Activated T-cell treated with anti-CD3 and anti-CD28 coated beads for 1 hour (primary cell): Measurements from ENCODE around the gene ZNF267.
"Not testable (repeated sequence)": the region's sequence is repeated elsewhere in the genome, so short reads cannot be mapped to it uniquely, and the experiment has no call there.

Experiments
- DNase-seq: peaks from one replicate; pipeline ENCODE4 v3.0.0-alpha.2; 2020; ENCODE audit warnings: low read depth

ZNF267 gene

DNA sequence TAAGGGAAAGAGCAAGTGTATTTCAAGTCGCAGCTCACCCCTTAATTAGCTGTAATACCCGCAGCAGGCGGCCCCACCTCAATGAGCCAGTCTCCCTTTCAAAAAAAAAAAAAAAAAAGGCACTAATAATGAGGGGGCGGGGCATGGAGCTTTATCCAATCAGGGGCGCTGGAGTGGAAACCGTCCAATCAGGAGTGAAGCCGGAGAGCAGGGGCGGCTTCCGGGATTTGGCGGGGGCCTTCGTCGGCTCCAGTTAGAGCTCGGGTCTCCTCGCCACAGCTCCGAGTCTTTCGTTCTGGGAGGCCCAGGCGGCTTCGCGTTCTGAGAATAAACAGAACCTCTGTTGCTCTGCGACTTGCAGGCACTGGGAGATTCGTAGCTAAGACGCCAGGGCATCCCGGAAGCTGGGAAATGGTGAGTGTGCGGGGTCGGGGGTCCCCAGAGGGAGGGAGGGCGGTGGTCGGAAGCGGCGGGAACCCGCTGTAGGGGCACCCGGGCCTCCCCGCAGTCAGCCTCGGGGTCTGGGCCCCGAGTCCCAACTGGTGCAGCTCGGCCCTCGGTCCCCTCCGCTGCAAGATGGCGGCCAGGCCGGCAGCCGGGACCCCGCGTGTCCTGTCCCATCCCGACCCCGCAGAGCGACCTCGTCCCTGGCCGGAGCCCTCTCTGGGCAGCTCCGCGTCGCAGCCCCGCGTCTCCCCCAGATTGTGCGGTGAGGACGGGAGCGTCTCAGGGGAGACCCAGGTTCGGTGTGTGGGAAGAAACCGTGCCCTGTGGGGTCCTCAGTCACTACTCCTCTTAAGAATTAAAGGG, at the start of gene ZNF267:
TSS of gene ZNF267 (plus strand) at position 252 of the 810 bp plus-strand sequence. CDS start at position 412, 160 bp downstream.
- DNase-seq, result peak; percentile 92

DNA sequence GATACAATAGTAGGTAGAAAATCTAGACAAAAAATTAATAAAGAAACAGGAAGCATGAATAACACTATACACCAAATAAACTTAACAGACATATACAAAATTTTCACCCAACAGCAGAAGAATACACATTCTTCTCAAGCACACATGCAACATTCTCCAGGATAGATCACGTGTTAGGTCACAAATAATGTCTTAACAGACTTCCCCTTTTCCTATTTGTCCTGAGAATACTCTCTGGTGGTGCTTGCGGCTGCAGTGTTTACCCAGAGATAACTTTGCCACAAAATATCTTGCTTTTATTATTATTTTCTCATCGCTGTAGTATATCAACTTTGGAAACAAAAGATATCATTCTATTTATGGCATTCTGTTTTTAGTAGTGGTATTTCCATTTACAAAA, 40.6 kb upstream of the ZNF267 start:
- DNase-seq, result no peak

DNA sequence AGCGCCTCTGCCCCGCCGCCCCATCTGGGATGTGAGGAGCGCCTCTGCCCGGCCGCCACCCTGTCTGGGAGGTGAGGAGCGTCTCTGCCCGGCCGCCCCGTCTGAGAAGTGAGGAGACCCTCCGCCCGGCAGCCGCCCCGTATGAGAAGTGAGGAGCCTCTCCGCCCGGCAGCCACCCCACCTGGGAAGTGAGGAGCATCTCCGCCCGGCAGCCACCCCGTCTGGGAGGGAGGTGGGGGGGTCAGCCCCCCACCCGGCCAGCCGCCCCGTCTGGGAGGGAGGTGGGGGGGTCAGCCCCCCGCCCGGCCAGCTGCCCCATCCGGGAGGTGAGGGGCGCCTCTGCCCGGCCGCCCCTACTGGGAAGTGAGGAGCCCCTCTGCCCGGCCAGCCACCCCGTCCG, 37.2 kb upstream of the ZNF267 start:
- not testable (repeated sequence) for DNase-seq

DNA sequence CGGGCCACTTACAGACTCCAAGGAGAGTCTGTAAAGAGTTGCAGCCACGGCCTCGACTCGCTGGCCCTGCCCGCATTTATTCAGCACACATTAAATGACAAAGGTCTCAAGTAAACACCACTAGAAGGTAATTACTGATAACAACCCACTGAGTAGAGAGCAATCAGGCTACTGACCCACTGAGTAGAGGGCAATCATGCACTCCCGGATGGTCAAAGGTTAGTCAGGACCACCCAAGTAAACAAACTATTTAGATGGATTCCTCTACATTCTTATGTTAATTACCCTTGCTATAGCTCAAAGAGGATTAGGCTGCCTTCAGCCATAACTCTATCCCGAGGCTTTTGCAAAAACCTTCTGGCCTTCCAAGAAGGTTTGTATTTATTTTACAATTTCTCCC, 30.7 kb upstream of the ZNF267 start:
- DNase-seq, result no peak

DNA sequence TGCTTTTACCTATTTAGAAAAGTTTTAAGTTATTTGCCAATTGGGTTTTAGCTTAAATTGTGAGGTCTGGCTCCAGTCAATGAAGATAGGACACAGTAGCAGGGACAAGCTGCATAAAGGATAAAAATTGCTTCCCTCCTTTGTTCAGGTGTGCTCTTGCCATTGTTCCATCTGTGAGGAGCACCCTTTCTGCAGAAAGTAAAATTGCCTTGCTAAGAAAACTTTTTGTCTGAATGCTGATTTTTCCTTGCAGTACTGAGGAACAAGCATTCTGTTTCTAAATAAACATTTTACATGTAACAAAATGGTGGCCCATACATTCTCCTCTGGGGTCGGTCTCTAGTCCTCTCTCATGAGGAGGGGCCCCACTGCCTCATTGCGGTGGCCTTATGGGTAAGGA, 25.0 kb upstream of the ZNF267 start:
- DNase-seq, result not testable (repeated sequence)

DNA sequence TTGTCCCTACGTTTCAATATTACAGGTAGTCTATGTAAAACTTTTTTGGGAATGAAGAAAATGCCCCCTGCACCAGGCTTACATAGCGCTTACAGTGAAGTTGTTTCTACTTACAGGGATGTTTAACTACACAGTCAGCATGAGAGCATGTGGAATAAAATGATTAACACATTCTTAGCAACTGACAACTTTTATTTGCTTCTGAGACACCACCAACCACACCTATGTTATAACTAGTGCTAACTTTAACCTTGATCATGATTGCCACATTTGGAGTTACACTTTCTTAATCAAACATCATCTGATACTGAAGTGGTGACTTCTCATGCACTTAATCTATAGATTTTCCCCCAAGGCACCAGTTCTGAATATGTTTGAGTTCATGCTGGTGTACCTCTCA, 20.3 kb upstream of the ZNF267 start:
- DNase-seq, result no peak

DNA sequence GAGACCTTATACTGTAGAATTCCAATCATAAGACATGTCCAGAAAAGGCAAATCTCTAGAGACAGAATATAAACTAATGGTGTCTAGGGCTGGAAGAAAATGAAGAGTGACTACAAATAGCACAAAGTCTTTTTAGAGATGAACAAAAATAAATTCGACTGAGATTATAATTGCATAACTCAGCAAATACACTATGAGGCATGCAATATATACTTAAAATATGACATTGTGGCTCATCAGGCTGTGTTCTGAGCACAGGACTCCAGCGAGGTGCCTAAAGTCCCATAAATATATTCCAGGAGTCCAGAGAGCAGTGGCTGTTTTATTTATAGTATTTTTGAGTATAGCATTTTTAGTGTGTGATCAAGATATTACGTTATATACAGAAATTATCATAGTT, 13.1 kb upstream of the ZNF267 start:
- DNase-seq, result no peak

DNA sequence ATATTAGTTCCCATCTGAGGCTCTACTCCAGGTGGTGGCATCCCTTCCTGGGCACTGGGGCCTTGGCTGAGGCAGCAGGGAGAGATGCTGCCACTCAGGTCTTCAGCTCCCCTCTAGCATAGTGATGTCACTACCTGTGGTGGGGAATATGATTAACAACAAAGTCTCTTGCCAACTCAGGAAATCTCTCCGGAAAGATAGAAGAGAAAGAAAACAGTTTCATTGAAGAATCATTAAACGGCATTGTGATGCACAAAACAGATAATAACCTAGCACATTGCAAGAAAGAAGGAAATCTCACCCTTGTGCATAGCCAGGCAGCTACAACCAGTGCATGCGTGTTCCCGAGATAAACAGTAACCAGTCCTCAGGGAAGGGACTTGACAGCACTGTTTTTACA, 12.2 kb upstream of the ZNF267 start:
- DNase-seq, result no peak

DNA sequence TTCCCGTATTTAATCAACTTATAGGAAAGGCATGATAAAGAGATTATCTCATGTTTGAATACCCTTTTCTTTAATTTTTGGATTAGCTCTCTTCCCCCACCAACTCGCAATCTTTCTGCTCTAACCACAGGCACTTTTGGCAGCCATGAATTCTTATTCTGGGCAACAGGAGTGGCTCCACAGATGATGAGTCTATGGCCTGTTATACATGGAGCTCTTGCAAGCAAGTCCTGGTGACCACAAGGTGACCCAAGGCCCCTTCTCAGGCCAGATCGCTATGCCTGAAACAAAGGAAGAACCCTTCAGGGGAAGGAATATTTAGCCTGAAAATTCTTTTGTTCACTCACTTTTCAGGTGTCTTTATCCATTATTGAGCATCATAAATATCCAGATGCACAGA, 10.8 kb upstream of the ZNF267 start:
- no peak for DNase-seq

DNA sequence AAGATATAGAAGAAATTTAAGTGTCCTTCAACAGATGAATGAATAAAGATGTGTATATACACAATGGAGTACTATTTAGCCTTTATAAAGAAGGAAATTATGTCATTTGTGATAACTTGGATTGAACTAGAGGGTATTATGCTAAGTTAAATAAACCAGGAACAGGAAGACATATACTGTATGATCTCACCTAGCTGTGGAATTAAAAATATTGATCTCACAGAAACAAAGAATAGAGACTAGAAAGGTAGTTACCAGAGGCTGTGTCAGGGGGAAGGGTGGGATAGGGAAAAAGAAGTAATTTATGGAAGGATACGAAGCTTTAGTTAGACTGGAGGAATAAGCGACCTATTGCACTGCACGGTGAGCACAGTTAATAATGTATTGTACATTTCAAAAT, 5.4 kb upstream of the ZNF267 start:
- DNase-seq, result no peak

DNA sequence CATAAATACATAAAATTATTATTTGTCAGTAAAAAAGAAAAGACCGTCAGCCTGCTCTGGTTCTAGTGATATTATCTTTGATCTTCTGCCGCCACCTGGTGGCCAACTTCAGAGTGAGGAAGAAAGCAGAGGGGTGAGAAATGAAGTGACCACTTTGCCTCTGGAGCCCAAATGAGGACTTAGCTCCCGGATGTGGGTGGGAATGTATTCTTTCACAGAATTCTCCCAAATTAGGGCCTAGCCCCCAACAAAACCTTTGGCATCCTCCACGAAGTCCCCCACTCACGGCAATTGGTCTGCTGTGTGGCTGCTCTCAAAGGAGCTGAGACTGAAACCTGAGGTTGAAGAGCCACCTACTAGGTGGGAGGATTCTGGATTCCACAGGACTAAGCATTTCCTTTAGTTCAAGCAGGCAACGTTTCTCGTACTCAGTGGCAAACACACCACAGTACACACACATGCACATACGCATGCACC, 4.9 kb upstream of the ZNF267 start:
- DNase-seq, result peak; percentile 83

DNA sequence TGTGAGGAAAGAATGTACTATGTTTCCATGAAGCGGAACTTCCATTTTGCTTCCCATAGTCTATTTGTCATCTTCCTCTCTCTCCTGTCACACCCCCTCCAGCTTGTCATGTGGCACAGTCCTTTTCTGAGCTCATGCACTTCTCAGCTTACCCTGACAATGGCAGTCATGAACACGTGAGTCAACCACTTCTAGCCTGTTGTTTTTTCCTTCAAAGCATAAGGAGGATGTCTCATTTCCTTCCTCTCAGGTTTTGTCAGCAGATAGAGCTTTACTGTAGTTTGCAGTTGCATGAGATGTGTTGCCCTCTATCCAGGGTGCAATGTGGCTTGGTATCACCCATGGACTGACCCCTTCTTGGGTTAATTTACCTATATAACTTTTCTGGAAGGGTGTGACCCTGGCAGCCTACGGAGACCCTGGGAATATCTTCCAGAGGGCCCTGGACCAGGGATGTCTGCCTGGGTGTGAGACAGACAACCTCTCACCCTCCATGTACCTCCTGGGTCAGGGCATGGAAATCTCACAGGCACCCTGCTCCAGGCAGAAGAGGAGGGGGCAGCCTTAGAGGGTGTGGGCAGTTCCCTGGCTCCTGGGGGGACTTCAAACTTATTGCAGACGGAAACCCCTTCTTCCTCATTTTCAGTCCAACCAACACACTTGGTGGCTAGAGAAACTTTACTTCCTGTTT, 4.0 kb upstream of the ZNF267 start:
- DNase-seq, result peak; percentile 50

DNA sequence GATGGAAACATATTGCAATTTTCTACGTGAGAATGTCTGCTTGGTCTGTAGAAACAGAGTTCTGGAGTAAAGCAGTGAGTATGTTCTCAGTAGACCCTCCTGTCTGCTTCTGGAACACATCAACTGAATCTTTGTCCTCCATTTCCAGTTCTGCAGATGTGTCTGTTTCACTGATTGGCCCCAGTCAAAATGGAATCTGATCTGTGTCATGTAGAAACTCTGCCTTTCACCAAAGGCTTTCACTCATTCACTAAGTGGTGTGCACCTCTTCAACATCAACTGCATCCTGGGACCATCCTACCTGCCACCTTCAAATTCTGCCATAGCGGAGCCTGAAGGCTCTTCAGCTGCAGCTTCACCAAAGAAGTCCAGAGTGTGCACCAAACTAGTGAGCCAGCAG, 2.8 kb upstream of the ZNF267 start:
- no peak for DNase-seq

DNA sequence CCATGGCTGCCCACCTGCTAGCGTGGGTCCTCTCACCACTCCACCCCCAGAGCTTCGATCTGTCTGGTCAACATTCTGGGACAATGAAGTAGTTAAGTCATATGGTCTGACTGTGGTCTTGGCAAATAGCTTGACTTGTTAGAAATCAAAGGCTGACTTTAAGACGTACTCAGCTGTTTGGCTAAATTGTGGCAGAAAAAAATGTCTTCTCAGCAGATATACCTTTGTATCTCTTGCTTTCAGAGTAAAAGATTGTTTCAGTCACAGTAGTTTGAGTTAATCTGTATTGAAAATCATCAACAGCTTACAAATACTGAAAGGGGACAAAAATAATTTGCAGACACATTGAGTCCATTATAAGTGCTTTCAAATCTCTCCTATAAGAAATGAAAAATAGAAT, 2.1 kb upstream of the ZNF267 start:
- no peak for DNase-seq

DNA sequence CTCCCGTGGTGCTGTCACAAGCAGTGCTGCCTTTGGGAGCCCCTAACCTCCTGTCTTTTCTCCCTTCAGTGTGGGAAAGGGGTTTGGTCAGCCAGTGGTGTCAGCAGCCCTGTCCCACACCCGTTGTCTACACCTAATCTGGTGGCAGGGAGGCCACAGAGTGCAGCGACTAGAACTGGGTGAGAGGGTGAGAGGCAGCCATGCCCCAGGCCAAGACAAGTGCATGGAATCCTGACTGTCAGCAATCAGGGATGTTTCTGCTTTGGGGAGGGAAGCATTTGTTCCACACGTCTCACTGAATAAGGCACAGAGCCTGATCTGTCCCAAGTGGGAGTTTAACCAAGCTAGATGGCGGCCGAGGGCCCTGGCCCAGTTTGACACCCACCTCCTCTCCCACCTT, 1.4 kb upstream of the ZNF267 start:
- DNase-seq, result no peak

DNA sequence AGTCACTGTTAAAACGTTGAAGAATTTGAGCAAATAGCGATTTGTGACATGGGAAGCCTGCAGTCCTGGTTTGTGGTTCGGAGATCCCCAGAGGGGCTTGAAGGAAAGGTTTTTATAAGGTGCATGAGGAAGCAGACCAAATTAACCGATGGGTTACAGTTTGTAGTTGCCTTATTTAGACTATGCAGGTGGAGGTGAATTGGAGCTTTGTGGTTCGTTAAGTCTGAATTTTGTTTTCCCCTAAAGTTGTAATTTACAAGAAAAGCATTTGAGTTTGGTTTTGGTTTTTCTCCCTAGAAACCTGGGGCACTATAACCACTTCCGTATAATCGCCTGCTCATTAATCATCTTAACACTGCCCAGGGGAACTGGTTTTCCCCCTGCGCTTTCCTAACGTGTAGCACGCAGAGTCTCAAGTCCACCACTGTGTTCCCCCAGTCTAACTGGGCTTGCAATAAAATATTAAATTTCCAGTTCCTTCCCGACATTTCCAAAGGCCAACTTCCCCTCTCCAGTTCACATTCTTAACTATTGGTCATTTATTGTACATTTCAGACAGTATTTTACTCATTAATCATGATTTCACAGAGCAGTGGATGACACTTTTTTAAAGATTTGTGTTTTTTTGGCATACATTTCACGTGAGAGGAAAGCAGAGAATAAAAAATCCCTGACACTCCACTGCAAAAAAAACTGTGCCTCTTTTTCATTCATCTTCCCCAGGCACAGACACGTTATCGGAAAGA, 932 bp downstream of the ZNF267 start:
- no peak for DNase-seq

DNA sequence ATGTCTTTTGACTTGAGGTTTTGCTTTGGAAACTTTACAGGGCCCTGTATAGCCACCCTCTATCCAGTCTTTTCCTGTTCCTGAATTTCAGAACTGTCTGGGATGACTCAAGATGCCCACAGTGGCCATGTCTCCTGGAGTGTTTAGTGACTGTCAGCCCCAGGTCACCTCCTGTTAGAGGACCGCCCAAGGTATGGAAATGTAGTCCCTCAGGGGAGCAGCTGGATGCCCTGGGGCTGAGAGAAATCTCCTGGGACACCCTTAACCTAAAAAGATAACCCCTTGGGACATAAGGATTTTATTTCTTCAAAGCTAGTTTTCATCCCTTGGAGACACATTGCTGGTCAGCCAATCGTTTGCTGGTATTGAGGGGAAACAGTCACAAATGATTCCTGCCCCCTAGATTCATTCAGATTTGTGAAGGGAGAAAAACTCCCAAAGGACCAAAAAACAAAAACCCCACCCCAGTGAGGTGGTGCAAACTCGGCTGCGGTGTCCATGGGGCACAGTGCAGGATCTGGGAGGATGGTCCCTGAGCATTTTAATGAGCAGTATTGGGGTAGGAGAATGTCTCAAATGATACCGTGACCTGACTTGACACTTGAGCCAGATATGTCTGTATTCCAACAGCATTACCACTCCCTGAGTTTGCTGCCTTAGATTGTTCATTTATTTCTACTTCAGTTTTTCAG, 1.7 kb downstream of the ZNF267 start:
- no peak for DNase-seq

DNA sequence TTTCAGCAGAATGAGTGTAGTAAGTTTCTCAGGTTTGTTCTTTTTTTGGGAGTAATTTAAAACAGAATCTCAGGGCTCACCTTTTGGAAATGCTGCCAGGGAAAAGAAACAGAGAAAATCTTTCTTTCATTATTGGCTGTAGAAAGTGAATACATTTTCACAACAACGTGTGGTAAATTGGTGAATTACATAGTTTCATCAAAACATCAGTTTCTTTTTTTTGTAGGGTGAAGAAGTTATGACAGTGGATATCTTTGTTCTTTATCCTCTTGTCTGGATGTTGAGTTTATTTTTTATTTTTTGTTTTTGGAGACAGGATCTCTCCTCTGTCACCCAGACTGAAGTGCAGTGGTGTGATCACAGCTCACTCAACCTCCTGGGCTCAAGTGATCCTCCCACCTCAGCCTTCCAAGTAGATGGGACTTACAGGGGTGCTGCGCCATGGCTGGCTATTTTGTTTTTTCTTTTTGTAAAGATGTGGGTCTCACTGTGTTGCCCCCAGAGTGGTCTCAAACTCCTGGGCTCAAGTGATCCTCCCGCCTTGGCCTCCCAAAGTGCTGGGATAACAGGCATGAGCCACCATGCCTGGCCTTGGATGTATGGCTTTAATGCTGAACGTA, 2.4 kb downstream of the ZNF267 start:
- no peak for DNase-seq

DNA sequence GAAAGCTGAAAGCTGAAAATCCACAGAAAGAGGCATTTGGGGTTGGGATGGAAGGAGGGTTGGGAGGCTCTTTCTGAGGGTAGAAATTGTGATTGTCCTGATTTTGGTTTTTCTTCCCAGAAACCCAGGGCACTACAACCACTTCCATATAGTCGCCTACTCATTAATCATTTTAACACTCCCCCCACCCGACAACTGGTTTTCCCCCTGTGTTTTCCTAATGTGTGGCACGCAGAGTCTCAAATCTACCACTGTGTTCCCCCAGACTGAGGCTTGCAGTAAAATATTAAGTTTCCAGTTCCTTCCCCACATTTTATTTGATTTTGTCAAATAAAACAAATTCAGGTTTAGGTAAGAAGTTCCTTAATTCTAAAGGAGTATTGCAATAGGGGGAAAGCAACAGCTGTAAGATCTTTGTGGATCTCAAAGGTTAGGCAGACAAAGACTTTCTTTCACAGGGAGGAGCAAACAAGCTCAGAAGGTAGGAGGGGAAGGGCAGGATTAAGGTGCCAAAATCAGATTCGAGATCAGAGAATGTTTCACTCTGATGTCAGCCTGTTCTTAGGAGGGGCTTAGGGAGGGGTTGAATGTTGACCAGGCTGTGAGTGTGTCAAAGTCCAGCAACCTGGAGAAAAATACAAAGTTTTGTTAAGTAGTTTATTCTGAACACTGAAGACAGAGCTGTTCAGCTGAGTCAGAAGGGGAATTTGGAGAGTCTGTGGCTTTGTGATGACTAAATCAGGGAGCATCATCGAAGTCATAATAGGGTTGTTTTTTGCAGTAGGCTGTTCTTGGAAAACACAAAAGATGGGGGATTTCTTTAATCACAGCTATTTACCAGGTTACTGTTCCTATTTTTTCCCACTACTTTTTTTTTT, 3.6 kb downstream of the ZNF267 start:
- DNase-seq, result no peak

DNA sequence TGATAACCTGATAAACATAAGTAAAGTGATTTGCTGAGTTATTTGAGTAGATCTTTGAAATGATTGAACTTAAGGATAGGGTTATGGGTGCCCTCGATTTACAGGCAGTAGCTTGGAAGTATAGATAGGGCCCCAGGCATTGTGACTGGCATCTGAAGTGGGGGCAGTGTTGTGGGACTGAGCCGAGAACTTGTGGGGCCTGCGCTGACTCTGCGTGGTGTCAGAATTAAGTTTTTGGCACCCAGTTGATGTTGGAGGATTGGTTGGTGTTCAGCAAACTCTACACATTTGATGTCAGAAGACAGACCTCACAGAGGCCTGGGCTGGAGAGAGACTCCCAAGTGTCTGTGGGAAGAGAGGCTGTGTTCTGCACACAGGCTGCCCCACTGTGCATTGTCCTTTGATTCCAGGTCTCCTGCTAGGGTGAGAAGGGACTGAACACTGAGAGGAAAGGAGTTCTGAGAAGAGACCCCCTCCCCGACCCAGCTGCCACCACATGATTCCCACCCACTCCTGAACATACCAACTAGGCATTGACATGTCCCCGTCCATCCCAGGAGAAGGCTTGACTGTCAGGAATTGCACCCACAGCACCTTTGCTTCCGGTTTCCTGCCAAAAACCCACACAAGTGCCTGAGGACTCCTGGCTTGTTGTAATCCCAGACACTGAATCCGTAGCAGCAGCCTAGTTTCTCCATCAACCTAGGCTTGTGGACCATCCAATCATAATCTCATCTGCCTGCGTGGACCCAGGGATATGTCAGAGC, 4.5 kb downstream of the ZNF267 start:
- no peak for DNase-seq
